K562 (cell line): ENCODE results near the gene POGLUT2. TPM values are rescaled to one million over a fixed set of nuclear protein-coding genes. Genes with fewer than 3 reads are reported as not detected.

Experiments
- ATAC-seq: fragments of 200-7000 bp; cut with Tn5 transposase; 3 replicates; pipeline ENCODE4 v1.9.1; 2020; ENCODE audit warnings: moderate library complexity
- BruUV-seq: library from RNA; stranded (reverse); fragments of 400-500 nt; replicated peaks from 2 replicates; lab custom pipeline; 2021; lab: Mats Ljungman, UMichigan
- CTCF ChIA-PET: fragments of 300-600 bp; formaldehyde crosslinking; extraction: SDS; loops from one replicate; lab custom pipeline; 2021; ENCODE audit warnings: low intra/inter-chr PET ratio; lab: Yijun Ruan, JAX
- POLR2A ChIA-PET: fragments of 300-600, 350-650 bp; sonication (Branson Sonifier 250); formaldehyde crosslinking; extraction: SDS; loops from one replicate; lab custom pipeline; 2021; ENCODE audit warnings: antibody characterized with exemption, inconsistent platforms; lab: Yijun Ruan, JAX
- DNase-seq, 4 experiments: peaks; one replicate each; pipeline versions ENCODE4 v3.0.0 to v3.0.0-alpha.2; 2011 to 2018; ENCODE audit warnings: low spot score in 3 of 4, mixed read lengths in 3 of 4; ENCODE audit errors: extremely low read depth in 1 of 4
- FAIRE-seq: peaks from 2 replicates; lab custom pipeline; 2011; peaks lifted over from hg19 to GRCh38; lab: Jason Lieb, UNC
- H2AFZ ChIP-seq: 2 replicates; pipeline ENCODE4 v1.6.0; 2011; ENCODE audit warnings: low read depth, low read length, control low read depth, inconsistent platforms
- H3K27ac ChIP-seq: fragments of 200-600 bp; 3 replicates; pipeline ENCODE4 v1.8.0; 2011; ENCODE audit warnings: low read depth, mild to moderate bottlenecking, control low read depth, inconsistent platforms, low read length, moderate library complexity, mixed read lengths; ENCODE audit errors: extremely low read depth
- H3K27me3 ChIP-seq, 2 experiments: fragments of 300-600 bp in 1 of 2; 2 replicates in 1 of 2; 3 replicates in 1 of 2; pipeline versions ENCODE4 v1.6.0 to v1.8.0; 2011; ENCODE audit warnings: inconsistent platforms in 2 of 2, low read length in 2 of 2, mild to moderate bottlenecking in 1 of 2, mixed read lengths in 1 of 2, moderate library complexity in 1 of 2; ENCODE audit not compliant: control insufficient read depth in 2 of 2, insufficient read depth in 2 of 2
- H3K36me3 ChIP-seq: fragments of 300-600 bp; 3 replicates; pipeline ENCODE4 v1.8.0; 2011; ENCODE audit warnings: mild to moderate bottlenecking, low read length, inconsistent platforms; ENCODE audit not compliant: control insufficient read depth, insufficient read depth
- H3K4me1 ChIP-seq, 2 experiments: fragments of 200-600 bp in 1 of 2; replicated peaks in 1 of 2; 2 replicates in 1 of 2; 3 replicates in 1 of 2; pipeline versions ENCODE4 v1.5.1 to v1.8.0; 2011; ENCODE audit warnings: inconsistent platforms in 2 of 2, low read length in 2 of 2, mild to moderate bottlenecking in 1 of 2, mixed read lengths in 1 of 2, moderate library complexity in 1 of 2; ENCODE audit not compliant: control insufficient read depth in 2 of 2, insufficient read depth in 2 of 2
- H3K4me2 ChIP-seq: 2 replicates; pipeline ENCODE4 v1.6.1; 2011; ENCODE audit warnings: low read length, control low read depth, inconsistent platforms, mixed read lengths; ENCODE audit not compliant: insufficient read depth
- H3K4me3 ChIP-seq: fragments of 200-600 bp; sonication (generic), shearing (Covaris generic); 2 replicates; pipeline ENCODE4 v1.5.1; 2016; ENCODE audit warnings: control low read depth, inconsistent platforms
- H3K79me2 ChIP-seq: fragments of 200-600 bp; 3 replicates; pipeline ENCODE4 v1.8.0; 2011; ENCODE audit warnings: low read length, inconsistent platforms; ENCODE audit not compliant: control insufficient read depth, insufficient read depth
- H3K9ac ChIP-seq, 2 experiments: 2 replicates each; pipeline versions ENCODE4 v1.6.0 to v1.6.1; 2011; ENCODE audit warnings: low read depth in 2 of 2, low read length in 2 of 2, control low read depth in 1 of 2, inconsistent platforms in 1 of 2, mild to moderate bottlenecking in 1 of 2, mixed read lengths in 1 of 2; ENCODE audit not compliant: insufficient read depth in 1 of 2
- H3K9me1 ChIP-seq: one replicate; pipeline ENCODE4 v1.6.0; 2011; ENCODE audit warnings: inconsistent platforms, mild to moderate bottlenecking, low read length, moderate library complexity; ENCODE audit not compliant: control insufficient read depth, insufficient read depth
- H3K9me3 ChIP-seq: replicated peaks from 2 replicates; pipeline ENCODE4 v1.5.1; 2011; ENCODE audit warnings: low read depth, low read length, inconsistent platforms; ENCODE audit not compliant: control insufficient read depth, insufficient read depth
- H4K20me1 ChIP-seq: replicated peaks from 2 replicates; pipeline ENCODE4 v1.6.1; 2011; ENCODE audit warnings: low read length, inconsistent platforms, mixed read lengths; ENCODE audit not compliant: control insufficient read depth, insufficient read depth
- BACH1 ChIP-seq: fragments of 200-800 bp; sonication (Bioruptor generic); IDR thresholded peaks from 2 replicates; pipeline ENCODE4 v1.6.1; 2016; ENCODE audit warnings: missing genetic modification characterization, missing compliant biosample characterization
- CBX2 ChIP-seq: fragments of 200-600 bp; sonication (generic); IDR thresholded peaks from one replicate; pipeline ENCODE4 v1.6.1; 2012; ENCODE audit warnings: mild to moderate bottlenecking, low read length, inconsistent platforms; ENCODE audit not compliant: insufficient read depth, poor library complexity, severe bottlenecking
- PCBP1 ChIP-seq: fragments of 200-400 bp; formaldehyde crosslinking; IDR thresholded peaks from 2 replicates; pipeline ENCODE4 v1.6.1; 2018; ENCODE audit warnings: mild to moderate bottlenecking, low read depth, low read length; ENCODE audit not compliant: poor library complexity, severe bottlenecking
- SIX5 ChIP-seq, 2 experiments: IDR thresholded peaks; 2 replicates each; pipeline ENCODE4 v1.6.1; 2011; ENCODE audit warnings: low read length in 2 of 2, borderline replicate concordance in 1 of 2, low read depth in 1 of 2, mild to moderate bottlenecking in 1 of 2, moderate library complexity in 1 of 2; ENCODE audit not compliant: insufficient read depth in 1 of 2
- ZKSCAN1 ChIP-seq: fragments of 150-350 bp; IDR thresholded peaks from 2 replicates; pipeline ENCODE4 v1.6.1; 2016; ENCODE audit warnings: low read depth, low read length
- ZNF212 ChIP-seq: fragments of 450-650 bp; formaldehyde crosslinking; IDR thresholded peaks from 2 replicates; pipeline ENCODE4 v1.4.0; 2020; ENCODE audit warnings: mild to moderate bottlenecking
- WGBS: fragments of 100-300 bp; shearing (Covaris generic); methylation state at CpG from one replicate; pipeline ENCODE4 v1.1.6; 2016; ENCODE audit warnings: low coverage, mixed read lengths; ENCODE audit not compliant: insufficient coverage; ENCODE audit errors: missing lambda C conversion rate; 5-methylcytosine and 5-hydroxymethylcytosine counted together
- in situ Hi-C: fragments of 300-500 bp; cut with MboI; formaldehyde crosslinking; loops from 4 replicates; pipeline ENCODE4 v1.15.0; 2018; ENCODE audit warnings: inconsistent platforms, mixed read lengths
- intact Hi-C: fragments of 100-400 bp; cut with micrococcal nuclease; formaldehyde crosslinking; loops from 2 replicates; pipeline ENCODE4 v1.14.2; 2022
- polyA plus RNA-seq, 8 experiments: library from polyadenylated mRNA; depleted of rRNA in 4 of 8; stranded (reverse) in 5 of 8; unstranded in 3 of 8; fragments of >200 nt; fragmentation: Nextera tagmentation in 2 of 8; fragmentation: Illumina TruSeq in 1 of 8; extraction: Ambion mirVana in 2 of 8; extraction: Trizol in 1 of 8; gene quantifications; 2 replicates each; pipeline versions ENCODE4 v1.2.1 to v1.2.3, GENCODE V29; 2011 to 2014; ENCODE audit warnings: inconsistent platforms in 1 of 8, missing spikeins in 1 of 8
- total RNA-seq, 7 experiments: library from RNA; depleted of rRNA in 6 of 7; stranded (reverse); fragments of >200 nt in 6 of 7; fragmentation: Illumina TruSeq in 2 of 7; extraction: Trizol in 2 of 7; gene quantifications; 2 replicates each; pipeline versions ENCODE4 v1.2.1 to v1.2.3, GENCODE V29; 2011 to 2021; ENCODE audit warnings: low replicate concordance in 1 of 7
- TF ChIP-seq, protein P1 (sequence below): fragments of 450-650 bp; IDR thresholded peaks from 2 replicates; pipeline ENCODE4 v1.6.1; 2016; ENCODE audit warnings: borderline replicate concordance
- TF ChIP-seq, protein P2 (sequence below), 2 experiments: IDR thresholded peaks; 2 replicates each; pipeline ENCODE4 v1.6.1; 2012; ENCODE audit warnings: improper control_type of control experiment in 2 of 2, low read depth in 2 of 2, low read length in 2 of 2, borderline replicate concordance in 1 of 2
- TF ChIP-seq, protein P3 (sequence below): sonication (generic); formaldehyde crosslinking; IDR thresholded peaks from 2 replicates; pipeline ENCODE4 v1.8.1; 2022; ENCODE audit warnings: missing genetic modification reagents

The POGLUT2 gene
- total and polyA plus RNA-seq, 9 of the 15 experiments (the other 6 are each of a cell fraction or from before 2014, with no cell fraction given): 3.8 to 11.8 (median 10.8) TPM

DNA sequence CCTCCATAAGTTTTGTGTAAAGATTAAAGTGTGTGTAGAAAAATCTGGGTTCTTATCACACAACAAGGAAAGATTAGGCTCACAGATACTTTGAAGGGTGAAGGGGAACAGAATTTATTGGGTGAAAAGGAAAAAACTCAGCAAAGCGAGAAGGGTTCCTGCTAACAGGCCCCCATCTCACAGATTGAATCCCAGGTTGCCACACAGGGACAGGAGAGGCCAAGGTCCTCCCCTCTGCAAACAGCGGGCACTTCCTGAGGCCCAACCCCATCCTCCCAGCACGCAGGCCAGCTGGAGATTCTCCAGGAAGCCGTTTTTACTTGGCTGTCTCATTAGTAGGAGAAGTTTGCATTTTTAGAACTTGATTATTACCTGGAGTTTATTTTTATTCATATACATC lies 31.9 kb upstream of the POGLUT2 start (continued):
- TF ChIP-seq, protein P1, sequence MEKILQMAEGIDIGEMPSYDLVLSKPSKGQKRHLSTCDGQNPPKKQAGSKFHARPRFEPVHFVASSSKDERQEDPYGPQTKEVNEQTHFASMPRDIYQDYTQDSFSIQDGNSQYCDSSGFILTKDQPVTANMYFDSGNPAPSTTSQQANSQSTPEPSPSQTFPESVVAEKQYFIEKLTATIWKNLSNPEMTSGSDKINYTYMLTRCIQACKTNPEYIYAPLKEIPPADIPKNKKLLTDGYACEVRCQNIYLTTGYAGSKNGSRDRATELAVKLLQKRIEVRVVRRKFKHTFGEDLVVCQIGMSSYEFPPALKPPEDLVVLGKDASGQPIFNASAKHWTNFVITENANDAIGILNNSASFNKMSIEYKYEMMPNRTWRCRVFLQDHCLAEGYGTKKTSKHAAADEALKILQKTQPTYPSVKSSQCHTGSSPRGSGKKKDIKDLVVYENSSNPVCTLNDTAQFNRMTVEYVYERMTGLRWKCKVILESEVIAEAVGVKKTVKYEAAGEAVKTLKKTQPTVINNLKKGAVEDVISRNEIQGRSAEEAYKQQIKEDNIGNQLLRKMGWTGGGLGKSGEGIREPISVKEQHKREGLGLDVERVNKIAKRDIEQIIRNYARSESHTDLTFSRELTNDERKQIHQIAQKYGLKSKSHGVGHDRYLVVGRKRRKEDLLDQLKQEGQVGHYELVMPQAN: no peak
- TF ChIP-seq BACH1 (tag): no peak
- no peak for TF ChIP-seq ZKSCAN1

DNA sequence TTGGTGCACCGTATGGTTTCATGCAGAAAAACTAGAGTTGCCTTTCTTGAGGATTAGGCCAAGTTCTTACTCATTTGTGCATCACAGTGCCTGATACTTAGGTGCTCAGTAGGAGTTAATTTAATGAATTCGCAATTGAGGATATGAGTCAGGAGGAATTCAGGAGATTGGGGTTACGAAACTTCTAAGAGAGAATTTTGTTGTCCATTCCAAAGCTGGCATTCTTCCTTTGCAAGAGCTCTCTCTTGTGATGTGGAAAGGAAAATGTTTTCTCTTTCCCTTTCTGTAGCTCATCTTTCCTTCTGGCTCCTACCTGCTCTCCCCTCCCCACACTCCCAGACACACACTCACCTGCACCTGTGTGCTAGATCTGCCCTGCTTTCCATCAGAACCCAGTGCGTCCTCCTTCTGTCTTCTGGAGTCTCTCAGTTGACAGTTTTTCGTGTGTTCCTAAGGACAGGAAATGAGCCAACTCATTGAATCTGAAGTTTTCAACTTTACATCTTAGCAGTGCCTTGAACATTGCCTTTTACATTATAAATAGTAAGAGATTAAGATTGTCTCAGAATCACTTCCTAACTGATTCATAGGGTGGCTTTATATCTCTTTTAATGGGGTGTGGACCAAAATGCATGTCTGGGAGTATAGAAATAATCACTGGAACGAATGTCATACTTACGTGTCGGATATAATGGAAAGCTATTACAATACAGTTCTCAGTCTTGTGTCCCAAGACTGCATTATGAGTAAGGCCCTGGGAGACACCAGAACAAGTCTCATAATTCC lies 27.3 kb upstream of the POGLUT2 start:
- FAIRE-seq: no peak
- no peaks in the 10 kb centered on the region for H4K20me1 ChIP-seq
- in situ Hi-C loops (no loop called here), intact Hi-C loops (no loop called here)
- H3K36me3 ChIP-seq: peaks cover 40% of the 10 kb centered on the region
- no peaks in the 10 kb centered on the region for H3K9me1 ChIP-seq
- H3K79me2 ChIP-seq: no peaks in the 10 kb centered on the region
- no TSS peak for BruUV-seq
- H2AFZ ChIP-seq: no peak overlapping the region
- no peak overlapping the region for H3K4me3 ChIP-seq
- no peak overlapping the region for H3K27ac ChIP-seq
- no peak overlapping the region for H3K9ac ChIP-seq
- ChIA-PET POLR2A (no interaction called here), CTCF (no interaction called here)
- no peaks in the 10 kb centered on the region for H3K4me1 ChIP-seq
- no peaks in the 10 kb centered on the region for H3K27me3 ChIP-seq
- no peaks in the 10 kb centered on the region for H3K9me3 ChIP-seq
- H3K4me2 ChIP-seq: no peak overlapping the region
- no peak for ATAC-seq
- DNase-seq: no peak
- 83% methylated on average over 8 of the region's 8 CpGs for WGBS
- TF ChIP-seq, protein P2, sequence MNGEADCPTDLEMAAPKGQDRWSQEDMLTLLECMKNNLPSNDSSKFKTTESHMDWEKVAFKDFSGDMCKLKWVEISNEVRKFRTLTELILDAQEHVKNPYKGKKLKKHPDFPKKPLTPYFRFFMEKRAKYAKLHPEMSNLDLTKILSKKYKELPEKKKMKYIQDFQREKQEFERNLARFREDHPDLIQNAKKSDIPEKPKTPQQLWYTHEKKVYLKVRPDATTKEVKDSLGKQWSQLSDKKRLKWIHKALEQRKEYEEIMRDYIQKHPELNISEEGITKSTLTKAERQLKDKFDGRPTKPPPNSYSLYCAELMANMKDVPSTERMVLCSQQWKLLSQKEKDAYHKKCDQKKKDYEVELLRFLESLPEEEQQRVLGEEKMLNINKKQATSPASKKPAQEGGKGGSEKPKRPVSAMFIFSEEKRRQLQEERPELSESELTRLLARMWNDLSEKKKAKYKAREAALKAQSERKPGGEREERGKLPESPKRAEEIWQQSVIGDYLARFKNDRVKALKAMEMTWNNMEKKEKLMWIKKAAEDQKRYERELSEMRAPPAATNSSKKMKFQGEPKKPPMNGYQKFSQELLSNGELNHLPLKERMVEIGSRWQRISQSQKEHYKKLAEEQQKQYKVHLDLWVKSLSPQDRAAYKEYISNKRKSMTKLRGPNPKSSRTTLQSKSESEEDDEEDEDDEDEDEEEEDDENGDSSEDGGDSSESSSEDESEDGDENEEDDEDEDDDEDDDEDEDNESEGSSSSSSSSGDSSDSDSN (IDR thresholded peaks at IDR 0.05; ENCODE audit: borderline replicate concordance in 1 of 2, low read depth in 2 of 2, low read length in 2 of 2): no peak
- TF ChIP-seq PCBP1 (no peak), CBX2 (no peak), SIX5 (IDR thresholded peaks at IDR 0.05; ENCODE audit: borderline replicate concordance in 1 of 2, insufficient read depth in 1 of 2, low read depth in 1 of 2, low read length in 2 of 2) (no peak), ZNF212 (CRISPR knock-in tag) (no peak)
- TF ChIP-seq, protein P3, sequence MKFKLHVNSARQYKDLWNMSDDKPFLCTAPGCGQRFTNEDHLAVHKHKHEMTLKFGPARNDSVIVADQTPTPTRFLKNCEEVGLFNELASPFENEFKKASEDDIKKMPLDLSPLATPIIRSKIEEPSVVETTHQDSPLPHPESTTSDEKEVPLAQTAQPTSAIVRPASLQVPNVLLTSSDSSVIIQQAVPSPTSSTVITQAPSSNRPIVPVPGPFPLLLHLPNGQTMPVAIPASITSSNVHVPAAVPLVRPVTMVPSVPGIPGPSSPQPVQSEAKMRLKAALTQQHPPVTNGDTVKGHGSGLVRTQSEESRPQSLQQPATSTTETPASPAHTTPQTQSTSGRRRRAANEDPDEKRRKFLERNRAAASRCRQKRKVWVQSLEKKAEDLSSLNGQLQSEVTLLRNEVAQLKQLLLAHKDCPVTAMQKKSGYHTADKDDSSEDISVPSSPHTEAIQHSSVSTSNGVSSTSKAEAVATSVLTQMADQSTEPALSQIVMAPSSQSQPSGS (CRISPR knock-in tag): no peak
